Stromal cell of bone marrow (primary cell): ENCODE data around the gene APCDD1.
"Not testable (repeated sequence)": the region's sequence is repeated elsewhere in the genome, so short reads cannot be mapped to it uniquely, and the experiment has no call there.

Experiments used
- DNase-seq: peaks from one replicate; pipeline ENCODE4 v3.0.0-alpha.2; 2012; ENCODE audit warnings: low read depth

Gene APCDD1

GRCh38 chr18:10525697-10526560, 71.5 kb downstream of the APCDD1 start, which contains the start of gene NAPG:
NAPG (plus strand) TSS chr18:10526027; CDS start chr18:10526103, 76 bp downstream.
- peak; percentile 88 for DNase-seq

DNA sequence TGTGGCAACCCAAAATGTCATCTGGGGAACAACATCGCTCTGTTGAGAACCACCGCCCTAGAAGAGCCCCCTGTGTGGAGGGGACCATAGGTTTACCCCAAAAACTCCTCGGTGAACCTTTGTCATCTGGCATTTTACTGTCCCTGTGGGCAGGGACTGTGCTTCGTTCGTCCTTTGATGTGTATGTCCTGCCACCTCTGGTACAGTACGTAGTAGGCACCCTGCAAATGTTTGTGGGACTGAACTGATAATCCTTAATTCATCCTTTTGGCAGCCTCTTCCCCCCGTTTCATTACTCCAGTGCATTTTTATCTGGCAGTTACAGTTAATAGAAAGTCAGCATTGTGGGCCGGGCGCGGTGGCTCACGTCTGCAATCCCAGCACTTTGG, 72.1 kb downstream of the APCDD1 start:
- DNase-seq, result no peak

GRCh38 chr18:10528439-10528838, 74.0 kb downstream of the APCDD1 start:
- DNase-seq, result no peak

DNA sequence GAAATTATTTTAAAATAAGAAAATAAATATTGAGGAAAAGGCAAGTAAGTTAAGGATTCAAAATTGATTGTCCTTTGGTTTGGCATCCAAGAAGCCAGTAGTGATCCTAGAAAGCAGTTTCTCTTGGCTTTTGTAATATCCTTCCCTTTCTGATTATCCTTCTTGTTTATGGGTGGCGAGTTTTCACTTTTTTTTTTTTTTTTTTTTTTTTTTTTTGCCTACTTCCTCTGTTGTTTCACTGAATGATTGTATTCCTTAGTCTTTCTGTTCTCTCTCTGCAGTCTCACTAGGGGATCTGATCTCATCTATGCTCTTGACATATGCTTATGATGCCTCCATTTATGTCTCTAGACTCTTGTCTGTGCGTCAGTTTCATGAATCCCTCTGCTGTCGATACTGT, 75.6 kb downstream of the APCDD1 start:
- no peak for DNase-seq

GRCh38 chr18:10530852-10531251, 76.4 kb downstream of the APCDD1 start:
- no peak for DNase-seq

GRCh38 chr18:10533111-10533510, 78.7 kb downstream of the APCDD1 start:
- DNase-seq, result no peak

- DNase-seq, result no peak
Observed at GRCh38 chr18:10536280-10536679, 81.8 kb downstream of the APCDD1 start.

DNA sequence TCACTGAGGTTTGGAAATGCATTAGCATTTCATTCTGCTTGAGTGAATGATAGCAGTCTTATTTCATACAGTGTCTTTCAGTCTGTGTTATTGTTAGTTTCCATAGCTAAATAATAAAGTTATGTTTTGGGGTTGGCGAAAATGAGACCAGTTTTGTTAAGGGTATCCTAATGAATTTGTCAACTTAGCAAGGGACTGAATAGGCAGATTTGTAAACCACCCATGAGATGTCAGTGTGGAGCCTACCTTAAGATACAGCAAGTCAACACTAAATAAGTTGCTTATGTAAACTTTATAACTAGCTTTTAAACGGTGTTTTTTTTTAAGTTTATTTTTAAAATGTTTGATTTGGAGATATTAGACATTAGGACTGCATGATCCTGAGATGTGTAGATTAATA, 83.3 kb downstream of the APCDD1 start:
- no peak for DNase-seq

DNA sequence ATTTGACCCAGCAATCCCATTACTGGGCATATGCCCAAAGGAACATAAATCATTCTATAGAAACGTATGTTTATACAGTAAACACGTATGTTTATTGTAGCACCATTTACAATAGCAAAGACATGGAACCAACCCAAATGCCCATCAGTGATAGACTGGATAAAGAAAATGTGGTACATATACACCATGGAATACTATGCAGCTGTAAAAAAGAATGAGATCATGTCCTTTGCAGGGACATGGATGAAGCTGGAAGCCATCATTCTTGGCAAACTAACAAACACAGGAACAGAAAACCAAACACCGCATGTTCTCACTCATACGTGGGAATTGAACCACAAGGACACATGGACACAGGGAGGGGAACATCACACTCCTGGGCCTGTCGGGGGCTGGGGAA, 84.7 kb downstream of the APCDD1 start:
- not testable (repeated sequence) for DNase-seq
